HepG2 (cell line): ENCODE results near the gene HHLA2. TPM values are rescaled to one million over a fixed set of nuclear protein-coding genes. Genes with fewer than 3 reads are reported as not detected.

Source experiments
- ATAC-seq: fragments of 200-7000 bp; cut with Tn5 transposase; 3 replicates; pipeline ENCODE4 v1.9.1; 2020; ENCODE audit warnings: mild to moderate bottlenecking, moderate library complexity
- BruUV-seq: library from RNA; stranded (reverse); fragments of 400-500 nt; replicated peaks from 2 replicates; lab custom pipeline; 2021; lab: Mats Ljungman, UMichigan
- CTCF ChIA-PET: fragments of 300-600 bp; formaldehyde crosslinking; extraction: SDS; loops from one replicate; lab custom pipeline; 2021; ENCODE audit warnings: low total read pairs, inconsistent platforms, low intra/inter-chr PET ratio; lab: Yijun Ruan, JAX
- POLR2A ChIA-PET: fragments of 350-600 bp; sonication (Branson Sonifier 250); formaldehyde crosslinking; loops from one replicate; lab custom pipeline; 2020; ENCODE audit warnings: antibody characterized with exemption, inconsistent platforms; lab: Yijun Ruan, JAX
- DNase-seq: peaks from one replicate; pipeline ENCODE4 v3.0.0-alpha.2; 2015; ENCODE audit warnings: low spot score
- FAIRE-seq: peaks from 3 replicates; lab custom pipeline; 2011; peaks lifted over from hg19 to GRCh38; lab: Jason Lieb, UNC
- H2AFZ ChIP-seq: one replicate; pipeline ENCODE4 v1.6.1; 2011; ENCODE audit warnings: low read length, inconsistent platforms
- H3K27ac ChIP-seq: fragments of 300-600 bp; 3 replicates; pipeline ENCODE4 v1.8.0; 2011; ENCODE audit warnings: mixed run types, mild to moderate bottlenecking, mixed read lengths, low read length, inconsistent platforms; ENCODE audit not compliant: insufficient read depth; ENCODE audit errors: extremely low read length
- H3K27me3 ChIP-seq, 2 experiments: fragments of 200-600 bp in 1 of 2; 2 replicates in 1 of 2; 3 replicates in 1 of 2; pipeline versions ENCODE4 v1.6.0 to v1.8.0; 2011; ENCODE audit warnings: low read length in 2 of 2, mild to moderate bottlenecking in 2 of 2, moderate library complexity in 2 of 2, inconsistent platforms in 1 of 2; ENCODE audit not compliant: insufficient read depth in 2 of 2, control insufficient read depth in 1 of 2
- H3K36me3 ChIP-seq, 2 experiments: fragments of 200-600 bp in 1 of 2; replicated peaks in 1 of 2; 2 replicates in 1 of 2; 3 replicates in 1 of 2; pipeline versions ENCODE4 v1.5.1 to v1.8.0; 2011; ENCODE audit warnings: low read length in 2 of 2, inconsistent platforms in 1 of 2; ENCODE audit not compliant: insufficient read depth in 2 of 2, control insufficient read depth in 1 of 2
- H3K4me1 ChIP-seq: 2 replicates; pipeline ENCODE4 v1.5.1; 2012; ENCODE audit warnings: low read length, inconsistent platforms; ENCODE audit not compliant: insufficient read depth
- H3K4me2 ChIP-seq: 2 replicates; pipeline ENCODE4 v1.6.0; 2011; ENCODE audit warnings: low read depth, low read length, inconsistent platforms
- H3K4me3 ChIP-seq, 3 experiments: fragments of 200-600 bp in 1 of 3; sonication (generic), shearing (Covaris generic) in 1 of 3; replicated peaks in 1 of 3; 2 replicates each; pipeline ENCODE4 v1.5.1; 2011 to 2016; ENCODE audit warnings: low read length in 3 of 3, inconsistent platforms in 2 of 3, low read depth in 2 of 3, mild to moderate bottlenecking in 2 of 3, control low read depth in 1 of 3, mixed read lengths in 1 of 3; ENCODE audit not compliant: insufficient read depth in 1 of 3
- H3K79me2 ChIP-seq: one replicate; pipeline ENCODE4 v1.6.1; 2011; ENCODE audit warnings: low read length, inconsistent platforms; ENCODE audit not compliant: insufficient read depth
- H3K9ac ChIP-seq: 2 replicates; pipeline ENCODE4 v1.6.0; 2011; ENCODE audit warnings: mild to moderate bottlenecking, low read depth, low read length, inconsistent platforms; ENCODE audit not compliant: insufficient read depth
- H3K9me3 ChIP-seq: 2 replicates; pipeline ENCODE4 v1.5.1; 2012; ENCODE audit warnings: mild to moderate bottlenecking, low read length
- H4K20me1 ChIP-seq: 2 replicates; pipeline ENCODE4 v1.6.0; 2011; ENCODE audit warnings: inconsistent platforms, mild to moderate bottlenecking, low read length, moderate library complexity; ENCODE audit not compliant: insufficient read depth
- CSRNP2 ChIP-seq: sonication (generic); formaldehyde crosslinking; conservative IDR thresholded peaks from 2 replicates; pipeline ENCODE4 v1.8.0; 2022; ENCODE audit warnings: low read depth, missing genetic modification reagents
- KDM5B ChIP-seq: sonication (generic); formaldehyde crosslinking; IDR thresholded peaks from 2 replicates; pipeline ENCODE4 v1.4.0; 2020; ENCODE audit warnings: missing genetic modification reagents, mild to moderate bottlenecking, borderline replicate concordance
- SNRNP70 ChIP-seq: fragments of 200-400 bp; formaldehyde crosslinking; IDR thresholded peaks from 2 replicates; pipeline ENCODE4 v1.6.1; 2017; ENCODE audit warnings: mild to moderate bottlenecking, low read depth, low read length, moderate library complexity
- SRF ChIP-seq: IDR thresholded peaks from 2 replicates; pipeline ENCODE4 v1.6.1; 2011; ENCODE audit warnings: mild to moderate bottlenecking, low read depth, low read length, moderate library complexity
- ZNF337 ChIP-seq: sonication (generic); formaldehyde crosslinking; IDR thresholded peaks from 2 replicates; pipeline ENCODE4 v1.5.1; 2020; ENCODE audit warnings: missing genetic modification reagents, low read depth, mild to moderate bottlenecking, borderline replicate concordance
- ZUFSP ChIP-seq: sonication (generic); formaldehyde crosslinking; IDR thresholded peaks from 2 replicates; pipeline ENCODE4 v1.9.0; 2021; ENCODE audit warnings: missing genetic modification reagents, mild to moderate bottlenecking, borderline replicate concordance
- WGBS: methylation state at CpG from one replicate; pipeline ENCODE4 v1.1.6; 2017; ENCODE audit warnings: low lambda C conversion rate; 5-methylcytosine and 5-hydroxymethylcytosine counted together
- in situ Hi-C: cut with HindIII; loops from 2 replicates; pipeline ENCODE4 v1.10.0; 2017; ENCODE audit warnings: low pct_unique_long_range_greater_than_20kb; ENCODE audit not compliant: extremely low pct_ligation_motif_present
- intact Hi-C: fragments of 100-400 bp; cut with micrococcal nuclease; formaldehyde crosslinking; loops from one replicate; pipeline ENCODE4 v1.10.0; 2022; ENCODE audit not compliant: unreplicated experiment
- polyA plus RNA-seq, 8 experiments: library from polyadenylated mRNA; depleted of rRNA in 3 of 8; stranded (reverse) in 7 of 8; unstranded in 1 of 8; fragments of >200 nt; fragmentation: Illumina TruSeq in 4 of 8; extraction: Trizol in 4 of 8; gene quantifications; 2 replicates each; pipeline versions ENCODE4 v1.2.1 to v1.2.3, GENCODE V29; 2011 to 2016; ENCODE audit warnings: low read depth in 4 of 8, missing spikeins in 1 of 8, mixed read lengths in 1 of 8; ENCODE audit not compliant: insufficient read depth in 1 of 8
- total RNA-seq, 5 experiments: library from RNA; depleted of rRNA; stranded (reverse); fragments of >200 nt; fragmentation: Illumina TruSeq; extraction: Trizol; gene quantifications; 2 replicates each; pipeline ENCODE4 v1.2.3, GENCODE V29; 2016; ENCODE audit warnings: low read depth in 1 of 5

Gene HHLA2
- total and polyA plus RNA-seq, 2 of the 13 experiments (the other 11 are each of a cell fraction or from before 2014, with no cell fraction given), result not detected

GRCh38 chr3:108389372-108389771 is 93.0 kb downstream of the HHLA2 start:
- H3K4me1 ChIP-seq, result no peaks in the 10 kb centered on the region
- no peak overlapping the region for H3K9ac ChIP-seq
- H4K20me1 ChIP-seq, result no peaks in the 10 kb centered on the region
- intact Hi-C loops (no loop called here), in situ Hi-C loops (no loop called here)
- WGBS, result 0% methylated on average over 1 of the region's 1 CpG
- H3K79me2 ChIP-seq, result no peaks in the 10 kb centered on the region
- no peak overlapping the region for H3K27ac ChIP-seq
- peaks cover 0 to 2% of the 10 kb centered on the region in 2 experiments; a peak in 1 of 5 replicates for H3K27me3 ChIP-seq
- H3K9me3 ChIP-seq, result no peaks in the 10 kb centered on the region
- DNase-seq (no peak), FAIRE-seq (no peak), ATAC-seq (no peak)
- no TSS peak for BruUV-seq
- POLR2A ChIA-PET, result no interaction called here
- H3K4me3 ChIP-seq, result no peak overlapping the region
- no peak overlapping the region for H3K4me2 ChIP-seq
- H3K36me3 ChIP-seq, result no peaks in the 10 kb centered on the region
- CTCF ChIA-PET, result no interaction called here
- no peak for TF ChIP-seq SNRNP70
- TF ChIP-seq KDM5B (CRISPR knock-in tag), result no peak
- TF ChIP-seq ZUFSP (CRISPR knock-in tag), result no peak
- no peak for TF ChIP-seq ZNF337 (CRISPR knock-in tag)
- TF ChIP-seq SRF, result no peak
- TF ChIP-seq CSRNP2, result no peak
- no peak overlapping the region for H2AFZ ChIP-seq
